Ectodermal cell (in vitro differentiated cells): ENCODE results near the gene MMP19.

Experiments
- H3K27ac ChIP-seq: 2 replicates; pipeline ENCODE4 v1.7.0; 2013; ENCODE audit warnings: mild to moderate bottlenecking, low read depth, low read length; ENCODE audit not compliant: insufficient read depth, poor library complexity, severe bottlenecking
- H3K27me3 ChIP-seq: 2 replicates; pipeline ENCODE4 v1.7.0; 2013; ENCODE audit warnings: mild to moderate bottlenecking, low read length; ENCODE audit not compliant: insufficient read depth, control insufficient read depth, poor library complexity, severe bottlenecking
- H3K36me3 ChIP-seq: one replicate; pipeline ENCODE4 v1.7.0; 2013; ENCODE audit warnings: low read length; ENCODE audit not compliant: control insufficient read depth, insufficient read depth
- H3K4me1 ChIP-seq: one replicate; pipeline ENCODE4 v1.7.0; 2013; ENCODE audit warnings: low read length; ENCODE audit not compliant: control insufficient read depth, insufficient read depth
- H3K4me3 ChIP-seq: 2 replicates; pipeline ENCODE4 v1.7.0; 2013; ENCODE audit warnings: low read depth, low read length, control low read depth; ENCODE audit not compliant: insufficient read depth
- H3K9me3 ChIP-seq: 2 replicates; pipeline ENCODE4 v1.7.0; 2013; ENCODE audit warnings: mild to moderate bottlenecking, low read length, moderate library complexity; ENCODE audit not compliant: control insufficient read depth
- WGBS, 2 experiments: methylation state at CpG; one replicate each; pipeline ENCODE4 v1.1.7; 2013; ENCODE audit warnings: missing lambda C conversion rate in 2 of 2; 5-methylcytosine and 5-hydroxymethylcytosine counted together

MMP19 gene

GRCh38 chr12:55861871-55862270, 19.1 kb upstream of the MMP19 start:
- WGBS, 2 experiments = 89 to 90% methylated on average over 3 of the region's 3 CpGs

GRCh38 chr12:55861396-55861795, 18.7 kb upstream of the MMP19 start:
- 91 to 94% methylated on average over 8 of the region's 8 CpGs for WGBS, 2 experiments
- H3K27ac ChIP-seq = no peak overlapping the region

More at GRCh38 chr12:55861871-55862270, 19.1 kb upstream of the MMP19 start:
- Histone ChIP-seq H3K36me3 (no peaks in the 10 kb centered on the region), H3K4me3 (no peak overlapping the region), H3K27me3 (no peaks in the 10 kb centered on the region), H3K9me3 (no peaks in the 10 kb centered on the region), H3K27ac (no peak overlapping the region), H3K4me1 (no peaks in the 10 kb centered on the region)

GRCh38 chr12:55852740-55853139, 10.0 kb upstream of the MMP19 start:
- WGBS, 2 experiments = 20% methylated on average over 1 of the region's 1 CpG; no CpG with 5 or more reads in 1 of the 2 experiments
- no peak overlapping the region for H3K27ac ChIP-seq
- H3K27me3 ChIP-seq = no peaks in the 10 kb centered on the region
- H3K4me1 ChIP-seq = peaks cover 14% of the 10 kb centered on the region
- H3K4me3 ChIP-seq = no peak overlapping the region
- H3K9me3 ChIP-seq = no peaks in the 10 kb centered on the region
- H3K36me3 ChIP-seq = no peaks in the 10 kb centered on the region

More at GRCh38 chr12:55861396-55861795, 18.7 kb upstream of the MMP19 start:
- no peak overlapping the region for H3K4me3 ChIP-seq
- H3K9me3 ChIP-seq = no peaks in the 10 kb centered on the region
- no peaks in the 10 kb centered on the region for H3K36me3 ChIP-seq
- H3K4me1 ChIP-seq = no peaks in the 10 kb centered on the region
- no peaks in the 10 kb centered on the region for H3K27me3 ChIP-seq

GRCh38 chr12:55850893-55851292, 8.2 kb upstream of the MMP19 start:
- Histone ChIP-seq H3K4me3 (no peak overlapping the region), H3K27me3 (no peaks in the 10 kb centered on the region), H3K9me3 (no peaks in the 10 kb centered on the region), H3K27ac (no peak overlapping the region), H3K4me1 (peaks cover 14% of the 10 kb centered on the region), H3K36me3 (no peaks in the 10 kb centered on the region)
- WGBS, 2 experiments = 85 to 86% methylated on average over 3 of the region's 3 CpGs

- Histone ChIP-seq H3K27ac (no peak overlapping the region), H3K4me1 (peaks cover 14% of the 10 kb centered on the region), H3K27me3 (no peaks in the 10 kb centered on the region), H3K4me3 (no peak overlapping the region), H3K9me3 (no peaks in the 10 kb centered on the region), H3K36me3 (no peaks in the 10 kb centered on the region)
- WGBS, 2 experiments = 44 to 68% methylated on average over 1 of the region's 1 CpG
Measured at GRCh38 chr12:55850401-55850800, 7.7 kb upstream of the MMP19 start.

- Histone ChIP-seq H3K9me3 (no peaks in the 10 kb centered on the region), H3K27ac (no peak overlapping the region), H3K4me3 (no peak overlapping the region), H3K27me3 (no peaks in the 10 kb centered on the region), H3K36me3 (no peaks in the 10 kb centered on the region), H3K4me1 (peaks cover 14% of the 10 kb centered on the region)
- 79 to 89% methylated on average over 7 of the region's 7 CpGs for WGBS, 2 experiments
Measured at GRCh38 chr12:55849616-55850343, 7.0 kb upstream of the MMP19 start.

- Histone ChIP-seq H3K36me3 (no peaks in the 10 kb centered on the region), H3K4me1 (peaks cover 16% of the 10 kb centered on the region), H3K27ac (no peak overlapping the region), H3K9me3 (no peaks in the 10 kb centered on the region), H3K4me3 (no peak overlapping the region), H3K27me3 (no peaks in the 10 kb centered on the region)
- WGBS, 2 experiments = 86 to 87% methylated on average over 5 to 6 of the region's 6 CpGs
Measured at GRCh38 chr12:55847603-55848291, 5.0 kb upstream of the MMP19 start.

GRCh38 chr12:55847033-55847432, 4.3 kb upstream of the MMP19 start:
- 81 to 86% methylated on average over 3 of the region's 3 CpGs for WGBS, 2 experiments

GRCh38 chr12:55845785-55846496, 3.2 kb upstream of the MMP19 start:
- no peaks in the 10 kb centered on the region for H3K36me3 ChIP-seq
- H3K27ac ChIP-seq = no peak overlapping the region
- no peak overlapping the region for H3K4me3 ChIP-seq
- H3K27me3 ChIP-seq = no peaks in the 10 kb centered on the region
- WGBS, 2 experiments = 86 to 90% methylated on average over 7 of the region's 7 CpGs
- peaks cover 18% of the 10 kb centered on the region for H3K4me1 ChIP-seq
- no peaks in the 10 kb centered on the region for H3K9me3 ChIP-seq

More at GRCh38 chr12:55847033-55847432, 4.3 kb upstream of the MMP19 start:
- no peak overlapping the region for H3K4me3 ChIP-seq
- H3K9me3 ChIP-seq = no peaks in the 10 kb centered on the region
- no peak overlapping the region for H3K27ac ChIP-seq
- no peaks in the 10 kb centered on the region for H3K36me3 ChIP-seq
- H3K4me1 ChIP-seq = peaks cover 18% of the 10 kb centered on the region
- H3K27me3 ChIP-seq = no peaks in the 10 kb centered on the region

GRCh38 chr12:55845361-55845760, 2.6 kb upstream of the MMP19 start:
- H3K27me3 ChIP-seq = no peaks in the 10 kb centered on the region
- H3K4me3 ChIP-seq = no peak overlapping the region
- WGBS, 2 experiments = 91 to 95% methylated on average over 3 of the region's 5 CpGs

More at GRCh38 chr12:55845361-55845760, 2.6 kb upstream of the MMP19 start:
- Histone ChIP-seq H3K4me1 (peaks cover 12% of the 10 kb centered on the region), H3K9me3 (no peaks in the 10 kb centered on the region), H3K36me3 (no peaks in the 10 kb centered on the region), H3K27ac (no peak overlapping the region)
